Measurements from ENCODE around the gene FOXP1.

FOXP1 gene

DNA sequence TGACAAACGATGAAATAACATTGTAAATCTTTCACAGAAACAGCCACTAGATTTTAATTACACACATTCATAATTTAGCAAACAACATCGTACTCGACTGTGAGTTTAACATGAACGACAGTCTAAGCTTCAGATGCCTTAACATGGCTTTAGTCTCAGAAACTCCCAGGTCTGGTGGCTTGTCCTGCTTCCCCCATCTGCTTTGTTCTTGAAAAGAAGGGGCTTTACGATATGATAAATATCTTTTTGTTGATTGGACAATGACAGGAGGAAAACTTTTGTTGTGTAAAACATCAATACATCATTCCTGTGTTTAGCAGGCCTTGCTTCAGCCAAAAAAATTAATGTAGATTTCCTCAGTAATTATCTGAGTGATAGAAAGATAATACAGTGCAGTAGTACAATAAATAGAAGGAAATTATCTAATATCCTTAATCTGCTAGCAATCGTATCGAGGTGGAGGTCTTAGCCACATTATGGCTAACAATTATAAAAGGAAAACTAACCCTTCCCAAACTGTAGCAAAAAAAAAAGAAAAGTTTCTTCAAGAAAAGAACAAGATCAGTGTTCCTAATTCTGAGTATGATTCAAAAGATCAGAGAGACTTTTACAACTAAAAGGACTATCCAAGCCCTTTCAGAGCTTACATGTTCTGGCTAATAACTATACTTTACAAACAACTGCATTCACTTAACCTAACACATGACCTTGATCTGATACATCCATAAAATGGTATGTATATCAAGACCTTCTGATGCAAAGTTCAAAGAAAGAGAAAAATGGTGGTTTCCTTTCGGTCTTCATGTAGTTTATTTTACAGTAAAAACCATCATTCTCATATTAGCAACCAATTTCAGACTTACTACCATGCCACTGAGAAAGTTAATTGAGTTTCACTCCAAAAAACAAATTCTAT, 535.7 kb downstream of the FOXP1 start:
- Histone ChIP-seq H3K4me1 (ENCODE audit: control insufficient read depth in 5 of 5, insufficient read depth in 5 of 5, low read length in 5 of 5) (peaks cover 5 to 71% (median 34%) of the 10 kb centered on the region in 5 donors), H3K4me3 (ENCODE audit: low read depth in 1 of 5, low read length in 5 of 5) (no peak overlapping the region), H3K9me3 (ENCODE audit: control insufficient read depth in 5 of 5, low read length in 5 of 5) (no peaks in the 10 kb centered on the region), H3K27me3 (ENCODE audit: control insufficient read depth in 5 of 5, insufficient read depth in 4 of 5, low read length in 5 of 5) (no peaks in the 10 kb centered on the region), H3K27ac (ENCODE audit: low read depth, low read length) (peak overlapping the region; percentile 54), H3K36me3 (ENCODE audit: control insufficient read depth in 5 of 5, insufficient read depth in 5 of 5, low read length in 5 of 5) (peaks cover 33 to 59% (median 52%) of the 10 kb centered on the region in 5 donors), H3K9ac (ENCODE audit: low read length in 5 of 5) (no peak overlapping the region)

DNA sequence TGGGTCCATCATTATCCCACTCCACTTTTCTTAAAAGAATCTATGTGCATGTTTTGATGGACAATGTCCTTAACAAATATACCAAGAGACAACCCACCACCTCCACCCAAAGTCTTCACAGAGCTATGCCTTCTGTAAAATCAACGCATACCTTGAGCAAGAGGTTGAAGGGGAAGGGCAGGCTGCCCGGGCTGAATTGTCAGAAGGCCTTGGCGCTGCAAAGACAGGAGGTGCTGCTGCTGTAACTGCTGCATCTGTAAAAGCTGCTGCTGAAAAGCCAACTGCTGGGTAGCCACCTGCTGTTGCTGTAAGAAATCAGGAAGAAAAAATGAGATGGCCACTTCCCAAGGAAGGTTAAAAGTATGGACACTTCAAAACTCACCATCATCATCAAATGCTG, 536.7 kb downstream of the FOXP1 start:
- H3K4me1 ChIP-seq (ENCODE audit: control insufficient read depth in 5 of 5, insufficient read depth in 5 of 5, low read length in 5 of 5), result peaks cover 4 to 60% (median 23%) of the 10 kb centered on the region in 5 donors

DNA sequence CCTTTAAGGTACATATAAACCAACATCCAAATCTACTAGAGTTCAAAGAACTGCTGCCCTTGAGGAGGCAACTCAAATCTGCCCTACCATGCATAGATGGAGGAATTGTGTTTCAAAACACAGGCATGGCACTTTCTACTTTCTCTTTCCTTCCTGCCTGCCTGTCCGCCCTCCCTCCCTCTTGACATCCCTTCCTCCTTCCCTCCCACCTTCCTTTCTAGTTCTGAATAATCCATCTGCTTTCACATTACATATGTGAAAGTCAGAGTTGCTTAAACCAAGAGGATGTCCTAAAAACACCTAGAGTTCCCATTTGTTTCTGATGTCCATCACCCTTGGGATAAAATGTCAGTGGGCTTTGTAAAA, 537.6 kb downstream of the FOXP1 start:
- Histone ChIP-seq H3K36me3 (ENCODE audit: control insufficient read depth in 5 of 5, insufficient read depth in 5 of 5, low read length in 5 of 5) (peaks cover 37 to 57% (median 56%) of the 10 kb centered on the region in 5 donors), H3K27ac (ENCODE audit: low read depth, low read length) (no peak overlapping the region), H3K4me1 (ENCODE audit: control insufficient read depth in 5 of 5, insufficient read depth in 5 of 5, low read length in 5 of 5) (peaks cover 3 to 51% (median 15%) of the 10 kb centered on the region in 5 donors)

More for the DNA sequence above, 536.7 kb downstream of the FOXP1 start:
- Histone ChIP-seq H3K27ac (ENCODE audit: low read depth, low read length) (peak overlapping the region; percentile 54), H3K9ac (ENCODE audit: low read length in 5 of 5) (no peak overlapping the region), H3K27me3 (ENCODE audit: control insufficient read depth in 5 of 5, insufficient read depth in 4 of 5, low read length in 5 of 5) (no peaks in the 10 kb centered on the region), H3K4me3 (ENCODE audit: low read depth in 1 of 5, low read length in 5 of 5) (no peak overlapping the region), H3K9me3 (ENCODE audit: control insufficient read depth in 5 of 5, low read length in 5 of 5) (no peaks in the 10 kb centered on the region), H3K36me3 (ENCODE audit: control insufficient read depth in 5 of 5, insufficient read depth in 5 of 5, low read length in 5 of 5) (peaks cover 30 to 59% (median 52%) of the 10 kb centered on the region in 5 donors)

DNA sequence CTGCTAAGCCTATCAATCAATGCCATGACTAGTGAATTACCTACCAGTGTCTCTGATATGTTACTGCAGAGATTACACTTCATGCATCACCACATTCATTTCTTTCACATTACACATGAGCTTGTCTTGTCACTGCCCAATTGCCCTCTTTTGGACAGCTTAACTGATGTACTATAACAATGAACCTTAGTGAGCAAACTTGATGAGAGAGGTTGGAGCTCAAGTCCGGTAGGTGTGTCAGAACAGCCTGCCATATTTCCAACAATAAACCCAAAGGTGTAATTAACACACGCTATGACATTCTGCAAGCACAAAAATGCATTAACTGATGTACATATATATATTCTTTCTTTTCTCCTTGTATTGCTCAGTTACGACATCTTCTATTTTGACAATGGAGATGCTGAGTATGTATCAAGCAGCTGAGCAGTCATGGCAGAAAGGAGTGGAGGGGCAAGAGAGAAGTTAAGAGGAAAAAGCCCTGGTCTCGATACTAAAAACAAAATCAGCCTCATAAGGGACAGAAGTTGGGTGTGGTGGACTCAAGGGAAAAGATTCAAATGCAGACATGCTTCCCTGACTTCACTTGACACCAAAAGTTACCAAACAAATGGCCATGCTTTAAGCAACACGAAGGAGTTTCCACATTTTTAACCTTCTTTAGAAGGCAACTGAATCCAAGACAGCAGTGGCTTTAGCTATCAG, 538.2 kb downstream of the FOXP1 start:
- H3K4me1 ChIP-seq (ENCODE audit: control insufficient read depth in 5 of 5, insufficient read depth in 5 of 5, low read length in 5 of 5), result peaks cover 2 to 46% (median 12%) of the 10 kb centered on the region in 5 donors
- H3K27ac ChIP-seq (ENCODE audit: low read depth, low read length), result no peak overlapping the region
- peaks cover 37 to 60% (median 52%) of the 10 kb centered on the region in 5 donors for H3K36me3 ChIP-seq (ENCODE audit: control insufficient read depth in 5 of 5, insufficient read depth in 5 of 5, low read length in 5 of 5)
- no peaks in the 10 kb centered on the region for H3K27me3 ChIP-seq (ENCODE audit: control insufficient read depth in 5 of 5, insufficient read depth in 4 of 5, low read length in 5 of 5)
- H3K4me3 ChIP-seq (ENCODE audit: low read depth in 1 of 5, low read length in 5 of 5), result no peak overlapping the region
- no peaks in the 10 kb centered on the region for H3K9me3 ChIP-seq (ENCODE audit: control insufficient read depth in 5 of 5, low read length in 5 of 5)
- no peak overlapping the region for H3K9ac ChIP-seq (ENCODE audit: low read length in 5 of 5)

More for the DNA sequence above, 537.6 kb downstream of the FOXP1 start:
- no peak overlapping the region for H3K9ac ChIP-seq (ENCODE audit: low read length in 5 of 5)
- no peak overlapping the region for H3K4me3 ChIP-seq (ENCODE audit: low read depth in 1 of 5, low read length in 5 of 5)
- no peaks in the 10 kb centered on the region for H3K27me3 ChIP-seq (ENCODE audit: control insufficient read depth in 5 of 5, insufficient read depth in 4 of 5, low read length in 5 of 5)
- H3K9me3 ChIP-seq (ENCODE audit: control insufficient read depth in 5 of 5, low read length in 5 of 5), result no peaks in the 10 kb centered on the region

DNA sequence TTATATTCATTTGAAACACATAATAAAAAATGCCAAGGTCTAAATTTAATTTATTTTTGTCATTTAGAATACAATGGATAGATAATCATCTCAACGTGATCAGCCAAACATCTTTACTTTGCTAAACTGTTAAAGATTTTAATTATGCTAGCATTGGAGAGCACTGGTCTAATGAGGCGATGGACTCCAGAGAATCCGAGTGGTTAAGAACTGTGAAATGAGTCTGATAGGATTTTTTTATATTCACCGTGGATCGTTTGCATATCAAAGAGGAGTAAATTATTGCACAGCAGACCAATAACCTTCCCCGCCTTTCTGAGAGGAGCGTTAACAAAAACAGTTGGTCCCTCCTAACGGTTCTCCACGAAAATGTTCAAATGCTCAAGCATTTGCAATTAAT, 540.8 kb downstream of the FOXP1 start:
- H3K9ac ChIP-seq (ENCODE audit: low read length in 5 of 5), result no peak overlapping the region
- no peaks in the 10 kb centered on the region for H3K27me3 ChIP-seq (ENCODE audit: control insufficient read depth in 5 of 5, insufficient read depth in 4 of 5, low read length in 5 of 5)
- no peaks in the 10 kb centered on the region for H3K9me3 ChIP-seq (ENCODE audit: control insufficient read depth in 5 of 5, low read length in 5 of 5)
- no peak overlapping the region for H3K4me3 ChIP-seq (ENCODE audit: low read depth in 1 of 5, low read length in 5 of 5)
- peaks cover 0 to 23% (median 5%) of the 10 kb centered on the region in 5 donors for H3K4me1 ChIP-seq (ENCODE audit: control insufficient read depth in 5 of 5, insufficient read depth in 5 of 5, low read length in 5 of 5)
- H3K36me3 ChIP-seq (ENCODE audit: control insufficient read depth in 5 of 5, insufficient read depth in 5 of 5, low read length in 5 of 5), result peaks cover 46 to 82% (median 62%) of the 10 kb centered on the region in 5 donors
- H3K27ac ChIP-seq (ENCODE audit: low read depth, low read length), result no peak overlapping the region

DNA sequence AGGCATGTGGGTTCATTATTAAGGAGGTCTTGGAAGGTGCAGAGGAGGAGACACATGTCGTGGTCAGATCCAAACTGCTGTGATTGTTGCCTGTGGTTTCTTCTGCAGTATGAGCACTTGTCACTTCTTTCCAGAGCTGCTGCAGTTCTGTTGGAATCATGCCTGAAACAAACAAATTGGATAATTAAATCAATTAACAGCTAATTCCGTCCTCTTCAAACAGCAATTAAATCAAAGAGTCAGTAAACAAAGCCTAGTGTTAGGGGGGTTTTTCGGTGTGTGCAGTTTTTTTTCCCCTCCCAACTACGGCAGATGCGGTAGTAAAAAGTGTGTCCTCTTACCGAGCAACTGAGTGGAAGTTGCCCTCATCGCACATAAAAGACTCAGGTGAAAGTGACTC, 542.2 kb downstream of the FOXP1 start:
- H3K27me3 ChIP-seq (ENCODE audit: control insufficient read depth in 5 of 5, insufficient read depth in 4 of 5, low read length in 5 of 5), result no peaks in the 10 kb centered on the region
- H3K4me3 ChIP-seq (ENCODE audit: low read depth in 1 of 5, low read length in 5 of 5), result no peak overlapping the region
- H3K27ac ChIP-seq (ENCODE audit: low read depth, low read length), result no peak overlapping the region
- H3K4me1 ChIP-seq (ENCODE audit: control insufficient read depth in 5 of 5, insufficient read depth in 5 of 5, low read length in 5 of 5), result peaks cover 0 to 9% (median 5%) of the 10 kb centered on the region in 5 donors
- H3K9me3 ChIP-seq (ENCODE audit: control insufficient read depth in 5 of 5, low read length in 5 of 5), result no peaks in the 10 kb centered on the region
- peaks cover 44 to 78% (median 58%) of the 10 kb centered on the region in 5 donors for H3K36me3 ChIP-seq (ENCODE audit: control insufficient read depth in 5 of 5, insufficient read depth in 5 of 5, low read length in 5 of 5)
- H3K9ac ChIP-seq (ENCODE audit: low read length in 5 of 5), result no peak overlapping the region

DNA sequence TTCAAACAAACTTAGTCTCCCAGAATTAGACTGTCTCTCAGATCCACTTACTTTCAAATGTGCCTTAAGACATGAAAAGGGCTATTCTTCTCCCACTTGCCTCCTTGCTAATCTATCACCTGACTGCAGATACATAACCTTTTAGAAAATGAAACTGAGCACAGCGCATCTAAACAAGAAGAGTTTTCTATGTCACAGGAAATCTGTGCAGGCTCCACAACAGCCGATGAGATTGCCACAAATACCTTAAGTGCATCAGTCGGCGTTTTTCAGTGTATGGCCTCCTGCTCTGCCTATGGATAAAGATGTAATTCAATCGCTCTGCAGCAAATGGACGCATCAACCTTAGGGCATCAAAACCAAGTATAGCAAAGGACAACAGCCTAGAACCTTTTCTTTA, 544.2 kb downstream of the FOXP1 start:
- Histone ChIP-seq H3K4me1 (ENCODE audit: control insufficient read depth in 5 of 5, insufficient read depth in 5 of 5, low read length in 5 of 5) (peaks cover 0 to 11% (median 4%) of the 10 kb centered on the region in 5 donors), H3K36me3 (ENCODE audit: control insufficient read depth in 5 of 5, insufficient read depth in 5 of 5, low read length in 5 of 5) (peaks cover 35 to 62% (median 47%) of the 10 kb centered on the region in 5 donors), H3K9me3 (ENCODE audit: control insufficient read depth in 5 of 5, low read length in 5 of 5) (no peaks in the 10 kb centered on the region), H3K4me3 (ENCODE audit: low read depth in 1 of 5, low read length in 5 of 5) (no peak overlapping the region), H3K27ac (ENCODE audit: low read depth, low read length) (no peak overlapping the region), H3K27me3 (ENCODE audit: control insufficient read depth in 5 of 5, insufficient read depth in 4 of 5, low read length in 5 of 5) (no peaks in the 10 kb centered on the region), H3K9ac (ENCODE audit: low read length in 5 of 5) (no peak overlapping the region)

DNA sequence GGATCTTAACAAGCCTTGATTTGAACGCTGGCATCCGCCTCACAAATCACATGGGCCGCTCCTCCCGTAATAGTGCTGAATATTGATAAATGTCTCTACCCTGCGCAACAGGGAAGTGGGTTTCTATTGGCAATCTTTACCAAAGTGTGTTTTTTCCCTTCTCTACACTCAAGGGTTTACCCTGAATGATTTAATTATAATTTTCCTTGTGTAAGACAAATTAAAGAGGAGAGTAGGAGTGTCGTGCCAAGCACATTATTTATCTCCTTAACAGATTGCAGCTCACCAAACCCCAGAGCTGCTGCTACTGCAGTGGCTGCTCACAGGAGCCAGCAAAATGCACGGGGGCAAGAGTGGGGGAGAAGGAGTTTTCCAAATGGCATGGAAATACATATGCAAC, 545.8 kb downstream of the FOXP1 start:
- H3K4me3 ChIP-seq (ENCODE audit: low read depth in 1 of 5, low read length in 5 of 5), result no peak overlapping the region
- no peaks in the 10 kb centered on the region for H3K9me3 ChIP-seq (ENCODE audit: control insufficient read depth in 5 of 5, low read length in 5 of 5)
- no peak overlapping the region for H3K9ac ChIP-seq (ENCODE audit: low read length in 5 of 5)
- peaks cover 38 to 59% (median 38%) of the 10 kb centered on the region in 5 donors for H3K36me3 ChIP-seq (ENCODE audit: control insufficient read depth in 5 of 5, insufficient read depth in 5 of 5, low read length in 5 of 5)
- no peak overlapping the region for H3K27ac ChIP-seq (ENCODE audit: low read depth, low read length)
- no peaks in the 10 kb centered on the region for H3K27me3 ChIP-seq (ENCODE audit: control insufficient read depth in 5 of 5, insufficient read depth in 4 of 5, low read length in 5 of 5)
- peaks cover 0 to 15% (median 10%) of the 10 kb centered on the region in 5 donors for H3K4me1 ChIP-seq (ENCODE audit: control insufficient read depth in 5 of 5, insufficient read depth in 5 of 5, low read length in 5 of 5)

DNA sequence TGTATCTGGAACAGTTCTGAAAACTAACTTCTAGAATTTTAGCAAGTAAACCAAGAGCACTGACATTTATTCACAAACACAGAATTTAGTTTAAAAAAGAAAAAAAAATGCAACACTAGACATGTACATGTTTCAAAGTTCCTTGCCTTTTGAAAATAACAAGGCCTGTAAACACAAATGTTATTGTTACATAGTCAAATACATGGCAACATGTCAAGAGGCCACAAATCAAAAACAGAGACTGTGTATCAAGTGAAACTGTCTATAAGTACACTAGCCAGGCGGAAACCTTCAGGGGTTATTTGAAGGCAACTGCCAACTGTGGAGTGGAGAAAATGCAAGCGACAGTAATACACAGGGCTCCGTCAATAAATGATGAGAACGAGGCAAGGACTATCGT, 547.6 kb downstream of the FOXP1 start:
- Histone ChIP-seq H3K27ac (ENCODE audit: low read depth, low read length) (no peak overlapping the region), H3K4me1 (ENCODE audit: control insufficient read depth in 5 of 5, insufficient read depth in 5 of 5, low read length in 5 of 5) (peaks cover 5 to 30% (median 27%) of the 10 kb centered on the region in 5 donors), H3K27me3 (ENCODE audit: control insufficient read depth in 5 of 5, insufficient read depth in 4 of 5, low read length in 5 of 5) (no peaks in the 10 kb centered on the region), H3K9me3 (ENCODE audit: control insufficient read depth in 5 of 5, low read length in 5 of 5) (no peaks in the 10 kb centered on the region), H3K4me3 (ENCODE audit: low read depth in 1 of 5, low read length in 5 of 5) (no peak overlapping the region), H3K36me3 (ENCODE audit: control insufficient read depth in 5 of 5, insufficient read depth in 5 of 5, low read length in 5 of 5) (peaks cover 26 to 46% (median 27%) of the 10 kb centered on the region in 5 donors), H3K9ac (ENCODE audit: low read length in 5 of 5) (no peak overlapping the region)

DNA sequence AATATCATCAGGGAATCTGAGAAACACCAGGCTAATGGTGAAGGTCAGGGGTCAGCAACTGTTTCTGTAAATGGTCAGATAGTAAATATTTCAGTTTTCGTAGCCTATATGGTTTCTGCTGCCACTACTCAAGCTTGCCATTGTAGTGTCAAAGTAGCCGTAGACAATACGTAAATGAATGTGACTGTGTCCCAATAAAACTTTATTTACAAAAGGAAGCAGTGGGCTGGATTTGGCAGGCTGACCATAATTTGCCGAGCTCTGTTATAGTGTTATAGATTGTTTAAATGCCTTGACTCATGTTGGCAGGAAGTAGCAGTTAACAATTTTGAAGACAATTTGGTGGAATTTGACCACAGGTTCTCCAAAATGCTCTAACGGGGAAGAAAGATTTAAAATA, 548.2 kb downstream of the FOXP1 start:
- H3K4me1 ChIP-seq (ENCODE audit: control insufficient read depth in 5 of 5, insufficient read depth in 5 of 5, low read length in 5 of 5), result peaks cover 5 to 35% (median 29%) of the 10 kb centered on the region in 5 donors
- no peaks in the 10 kb centered on the region for H3K9me3 ChIP-seq (ENCODE audit: control insufficient read depth in 5 of 5, low read length in 5 of 5)
- H3K27me3 ChIP-seq (ENCODE audit: control insufficient read depth in 5 of 5, insufficient read depth in 4 of 5, low read length in 5 of 5), result no peaks in the 10 kb centered on the region
- no peak overlapping the region for H3K27ac ChIP-seq (ENCODE audit: low read depth, low read length)
- H3K36me3 ChIP-seq (ENCODE audit: control insufficient read depth in 5 of 5, insufficient read depth in 5 of 5, low read length in 5 of 5), result peaks cover 20 to 41% (median 24%) of the 10 kb centered on the region in 5 donors
- no peak overlapping the region for H3K4me3 ChIP-seq (ENCODE audit: low read depth in 1 of 5, low read length in 5 of 5)
- no peak overlapping the region for H3K9ac ChIP-seq (ENCODE audit: low read length in 5 of 5)

Measured in subcutaneous abdominal adipose tissue (tissue), 5 donors.